Uterus (tissue), 4 donors: ENCODE data around the gene LETM1. TPM values are rescaled to one million over a fixed set of nuclear protein-coding genes. Genes with fewer than 3 reads are reported as not detected.

Experiments
- DNase-seq, 2 donors: peaks; one replicate each; pipeline ENCODE4 v3.0.0-alpha.2; 2019 to 2020
- H3K27ac ChIP-seq, 2 donors: fragments of 200-600 bp; sonication (generic); 1 replicate in 1 of 2; 2 replicates in 1 of 2; pipeline ENCODE4 v1.5.1; 2016 to 2018
- H3K27me3 ChIP-seq, 2 donors: fragments of 200-600 bp; sonication (generic); one replicate each; pipeline ENCODE4 v1.5.1; 2018 to 2019; ENCODE audit warnings: control low read depth in 1 of 2
- H3K36me3 ChIP-seq, 2 donors: fragments of 200-600 bp; sonication (generic); one replicate each; pipeline ENCODE4 v1.5.1; 2019; ENCODE audit warnings: control low read depth in 1 of 2
- H3K4me1 ChIP-seq, 2 donors: fragments of 200-600 bp; sonication (generic); one replicate each; pipeline ENCODE4 v1.5.1; 2018 to 2019; ENCODE audit warnings: control low read depth in 1 of 2
- H3K4me3 ChIP-seq, 2 donors: fragments of 200-600 bp; sonication (generic); 1 replicate in 1 of 2; 2 replicates in 1 of 2; pipeline ENCODE4 v1.5.1; 2018 to 2019; ENCODE audit warnings: mild to moderate bottlenecking in 1 of 2
- H3K9me3 ChIP-seq, 2 donors: fragments of 200-600 bp; sonication (generic); one replicate each; pipeline ENCODE4 v1.5.1; 2019; ENCODE audit warnings: control low read depth in 1 of 2
- CTCF ChIP-seq, 4 experiments: fragments of 200-600 bp in 2 of 4; fragments of 450-650 bp in 2 of 4; sonication (generic) in 2 of 4; IDR thresholded peaks; one replicate each; pipeline ENCODE4 v1.5.1; 2016 to 2019; ENCODE audit warnings: antibody characterized with exemption in 4 of 4, mild to moderate bottlenecking in 2 of 4, moderate library complexity in 1 of 4
- POLR2A ChIP-seq, 2 donors: fragments of 450-650 bp; IDR thresholded peaks; one replicate each; pipeline ENCODE4 v1.6.1; 2016; ENCODE audit warnings: antibody characterized with exemption in 2 of 2, mild to moderate bottlenecking in 1 of 2, moderate library complexity in 1 of 2
- intact Hi-C: fragments of 100-400 bp; cut with DNase I; formaldehyde crosslinking; loops from one replicate; pipeline ENCODE4 v1.15.1; 2023; ENCODE audit warnings: low total_unique reads
- total RNA-seq, 4 donors: library from RNA; depleted of rRNA in 3 of 4; stranded (reverse); fragments of >200 nt in 3 of 4; gene quantifications; one replicate each; pipeline versions ENCODE4 v1.1.0 to v1.2.4, GENCODE V29; 2014 to 2023
- donor health status: DM: yes; HTN: yes; CAD: no.

LETM1 gene
- 10 to 100 TPM; 12.4 to 44.3 (median 31.3) TPM for total RNA-seq

- Histone ChIP-seq H3K4me3 (peak within 1 kb of the TSS; percentile 83 to 98), H3K9me3 (no peaks in the 10 kb centered on the region), H3K27ac (peak within 1 kb of the TSS; percentile 69 to 86), H3K36me3 (no peaks in the 10 kb centered on the region), H3K4me1 (no peaks in the 10 kb centered on the region), H3K27me3 (no peaks in the 10 kb centered on the region)
- intact Hi-C loops = loop anchor here (5.0 kb wide), 1 partner anchor 134 kb away; the partner anchor contains the start of genes TACC3 and TMEM129
- DNase-seq = peak; percentile 93 to 95
- TF ChIP-seq POLR2A (IDR thresholded peaks at IDR 0.05) (peak; percentile 33 to 64), CTCF (IDR thresholded peaks at IDR 0.05) (peak in 3 of 4 experiments; percentile 4 to 26 (median 24))
These were observed at the start of gene LETM1 for GRCh38 chr4:1856071-1856942. LETM1 (minus strand) TSS chr4:1856156; CDS start chr4:1855950, 206 bp downstream.

- Histone ChIP-seq H3K27me3 (no peaks in the 10 kb centered on the region), H3K4me1 (no peaks in the 10 kb centered on the region), H3K27ac (no peak overlapping the region), H3K9me3 (no peaks in the 10 kb centered on the region), H3K4me3 (no peak overlapping the region), H3K36me3 (no peaks in the 10 kb centered on the region)
- no peak for DNase-seq
- no peak for TF ChIP-seq CTCF (IDR thresholded peaks at IDR 0.05)
- TF ChIP-seq POLR2A (IDR thresholded peaks at IDR 0.05) = no peak
- intact Hi-C loops = no loop called here
These were observed 48.1 kb upstream of the LETM1 start for GRCh38 chr4:1904042-1904441.

GRCh38 chr4:1903035-1903434, 47.1 kb upstream of the LETM1 start:
- Histone ChIP-seq H3K4me3 (no peak overlapping the region), H3K27ac (no peak overlapping the region), H3K27me3 (no peaks in the 10 kb centered on the region), H3K36me3 (no peaks in the 10 kb centered on the region), H3K4me1 (no peaks in the 10 kb centered on the region), H3K9me3 (no peaks in the 10 kb centered on the region)
- intact Hi-C loops = no loop called here
- TF ChIP-seq CTCF (IDR thresholded peaks at IDR 0.05) = no peak
- no peak for TF ChIP-seq POLR2A (IDR thresholded peaks at IDR 0.05)
- no peak for DNase-seq

GRCh38 chr4:1902243-1902642, 46.3 kb upstream of the LETM1 start:
- Histone ChIP-seq H3K4me3 (no peak overlapping the region), H3K27me3 (no peaks in the 10 kb centered on the region), H3K9me3 (no peaks in the 10 kb centered on the region), H3K36me3 (no peaks in the 10 kb centered on the region), H3K4me1 (no peaks in the 10 kb centered on the region), H3K27ac (no peak overlapping the region)
- intact Hi-C loops = no loop called here
- DNase-seq = no peak
- TF ChIP-seq POLR2A (IDR thresholded peaks at IDR 0.05) (no peak), CTCF (IDR thresholded peaks at IDR 0.05) (no peak)

GRCh38 chr4:1901127-1901526, 45.2 kb upstream of the LETM1 start:
- no peak overlapping the region for H3K27ac ChIP-seq
- intact Hi-C loops = no loop called here
- TF ChIP-seq CTCF (IDR thresholded peaks at IDR 0.05) (no peak), POLR2A (IDR thresholded peaks at IDR 0.05) (no peak)
- H3K4me3 ChIP-seq = no peak overlapping the region
- H3K36me3 ChIP-seq = no peaks in the 10 kb centered on the region
- no peaks in the 10 kb centered on the region for H3K9me3 ChIP-seq
- H3K27me3 ChIP-seq = no peaks in the 10 kb centered on the region
- H3K4me1 ChIP-seq = no peaks in the 10 kb centered on the region
- DNase-seq = no peak
